ENCODE results near the gene ALDH3B1.

The ALDH3B1 gene

GRCh38 chr11:67997475-67997921, 12.6 kb upstream of the ALDH3B1 start:
- DNase-seq (ENCODE audit: low read depth): no peak

- DNase-seq (ENCODE audit: low read depth): no peak
These were observed 11.7 kb upstream of the ALDH3B1 start for GRCh38 chr11:67998150-67999045.

- DNase-seq (ENCODE audit: low read depth): no peak
These were observed 10.9 kb upstream of the ALDH3B1 start for GRCh38 chr11:67999201-67999629.

GRCh38 chr11:67999704-68000103, 10.4 kb upstream of the ALDH3B1 start:
- no peak for DNase-seq (ENCODE audit: low read depth)

GRCh38 chr11:68002575-68002937, 7.6 kb upstream of the ALDH3B1 start:
- DNase-seq (ENCODE audit: low read depth): no peak

GRCh38 chr11:68002938-68003845, 6.9 kb upstream of the ALDH3B1 start:
- no peak for DNase-seq (ENCODE audit: low read depth)

GRCh38 chr11:68003846-68004550, 6.1 kb upstream of the ALDH3B1 start, which contains the start of gene UNC93B1:
TSS of gene UNC93B1 (minus strand) at chr11:68004097. CDS start at chr11:68004043, 54 bp downstream.
- DNase-seq (ENCODE audit: low read depth): peak; percentile 92

GRCh38 chr11:68004551-68005335, 5.4 kb upstream of the ALDH3B1 start:
- no peak for DNase-seq (ENCODE audit: low read depth)

- DNase-seq (ENCODE audit: low read depth): no peak
These were observed 3.4 kb upstream of the ALDH3B1 start for GRCh38 chr11:68006606-68007166.

GRCh38 chr11:68007498-68008380, 2.4 kb upstream of the ALDH3B1 start:
- DNase-seq (ENCODE audit: low read depth): no peak

- no peak for DNase-seq (ENCODE audit: low read depth)
These were observed 1.5 kb upstream of the ALDH3B1 start for GRCh38 chr11:68008381-68009337.

GRCh38 chr11:68009391-68010089, 587 bp upstream of the ALDH3B1 start:
- DNase-seq (ENCODE audit: low read depth): peak; percentile 43

- DNase-seq (ENCODE audit: low read depth): no peak
These were observed 1.2 kb downstream of the ALDH3B1 start for GRCh38 chr11:68011051-68011943.

- no peak for DNase-seq (ENCODE audit: low read depth)
These were observed 2.1 kb downstream of the ALDH3B1 start for GRCh38 chr11:68012044-68012842.

GRCh38 chr11:68012843-68013610, 2.9 kb downstream of the ALDH3B1 start:
- DNase-seq (ENCODE audit: low read depth): peak; percentile 98
